Naive thymus-derived CD4-positive, alpha-beta T cell (primary cell): ENCODE data around the gene SLC26A1. TPM values are rescaled to one million over a fixed set of nuclear protein-coding genes. Genes with fewer than 3 reads are reported as not detected.

Experiments used
- ATAC-seq: fragments of 150-1000 bp; cut with Tn5 transposase; 2 replicates; pipeline ENCODE4 v1.10.0; 2021; ENCODE audit warnings: mild to moderate bottlenecking, moderate library complexity
- CTCF ChIA-PET: fragments of 350-600 bp; sonication (Branson Sonifier 250); formaldehyde crosslinking; loops from one replicate; lab custom pipeline; 2021; ENCODE audit warnings: antibody characterized with exemption; lab: Charles Lee
- POLR2A ChIA-PET: fragments of 350-600 bp; sonication (Branson Sonifier 250); formaldehyde crosslinking; loops from one replicate; lab custom pipeline; 2021; ENCODE audit warnings: antibody characterized with exemption, inconsistent platforms; lab: Charles Lee
- DNase-seq, 9 donors: peaks; one replicate each; pipeline versions ENCODE4 v3.0.0 to v3.0.0-alpha.2; 2020 to 2022; ENCODE audit warnings: mixed read lengths in 1 of 9
- H3K27ac ChIP-seq: one replicate; pipeline ENCODE4 v1.7.0; 2013; ENCODE audit warnings: mild to moderate bottlenecking, low read depth, low read length, moderate library complexity
- H3K27me3 ChIP-seq, 2 donors: one replicate each; pipeline ENCODE4 v1.7.0; 2013; ENCODE audit warnings: low read length in 2 of 2, mild to moderate bottlenecking in 2 of 2, moderate library complexity in 2 of 2; ENCODE audit not compliant: control insufficient read depth in 2 of 2, insufficient read depth in 2 of 2
- H3K36me3 ChIP-seq, 3 experiments: 1 replicate in 2 of 3; 2 replicates in 1 of 3; pipeline ENCODE4 v1.7.0; 2013; ENCODE audit warnings: low read length in 3 of 3, mild to moderate bottlenecking in 3 of 3, moderate library complexity in 1 of 3; ENCODE audit not compliant: insufficient read depth in 3 of 3, control insufficient read depth in 2 of 3
- H3K4me1 ChIP-seq, 2 donors: one replicate each; pipeline ENCODE4 v1.7.0; 2013; ENCODE audit warnings: low read length in 2 of 2, mild to moderate bottlenecking in 2 of 2, moderate library complexity in 1 of 2; ENCODE audit not compliant: control insufficient read depth in 2 of 2, insufficient read depth in 2 of 2
- H3K4me3 ChIP-seq: 2 replicates; pipeline ENCODE4 v1.7.0; 2013; ENCODE audit warnings: mild to moderate bottlenecking, low read length
- H3K9me3 ChIP-seq, 3 experiments: 1 replicate in 2 of 3; 2 replicates in 1 of 3; pipeline ENCODE4 v1.7.0; 2013; ENCODE audit warnings: low read length in 3 of 3; ENCODE audit not compliant: control insufficient read depth in 2 of 3
- H3K27ac Mint-ChIP-seq, 9 donors: one replicate each; pipeline ENCODE4 v1.8.0; 2020 to 2022; ENCODE audit warnings: mixed read lengths in 9 of 9, mild to moderate bottlenecking in 8 of 9, moderate library complexity in 5 of 9, inconsistent platforms in 2 of 9
- H3K27me3 Mint-ChIP-seq, 5 donors: one replicate each; pipeline ENCODE4 v1.8.0; 2021 to 2022; ENCODE audit warnings: mixed read lengths in 5 of 5, mild to moderate bottlenecking in 1 of 5
- H3K36me3 Mint-ChIP-seq, 5 donors: one replicate each; pipeline ENCODE4 v1.8.0; 2020 to 2022; ENCODE audit warnings: mixed read lengths in 5 of 5, mild to moderate bottlenecking in 3 of 5, inconsistent platforms in 1 of 5
- H3K4me1 Mint-ChIP-seq, 7 donors: one replicate each; pipeline ENCODE4 v1.8.0; 2020 to 2022; ENCODE audit warnings: mixed read lengths in 7 of 7, mild to moderate bottlenecking in 3 of 7, inconsistent platforms in 1 of 7
- H3K4me3 Mint-ChIP-seq, 10 donors: one replicate each; pipeline ENCODE4 v1.8.0; 2020 to 2022; ENCODE audit warnings: mild to moderate bottlenecking in 10 of 10, mixed read lengths in 10 of 10, moderate library complexity in 6 of 10, inconsistent platforms in 2 of 10
- H3K9me3 Mint-ChIP-seq, 11 donors: one replicate each; pipeline ENCODE4 v1.8.0; 2020 to 2022; ENCODE audit warnings: mixed read lengths in 11 of 11, mild to moderate bottlenecking in 4 of 11, inconsistent platforms in 1 of 11, moderate library complexity in 1 of 11
- intact Hi-C, 2 donors: fragments of 100-400 bp; cut with micrococcal nuclease; formaldehyde crosslinking; loops; one replicate each; pipeline ENCODE4 v1.15.1; 2023
- polyA plus RNA-seq, 2 donors: library from polyadenylated mRNA; unstranded; fragments of 300-500 nt; fragmentation: Illumina TruSeq; gene quantifications; one replicate each; pipeline ENCODE4 v1.2.3, GENCODE V29; 2021
- total RNA-seq, 6 experiments: library from RNA in 5 of 6; stranded (reverse) in 5 of 6; gene quantifications; 1 replicate in 5 of 6; 2 replicates in 1 of 6; pipeline ENCODE4 v1.2.3 and lab custom pipeline; 2021 to 2026

Gene SLC26A1
- total and polyA plus RNA-seq, 7 experiments from 2014 or later: 0.16 to 2.3 (median 1.1) TPM; not detected in 2

GRCh38 chr4:1003271-1004070, 10.3 kb upstream of the SLC26A1 start:
- no peaks in the 10 kb centered on the region for H3K36me3 ChIP-seq

GRCh38 chr4:1002631-1003251, 9.5 kb upstream of the SLC26A1 start:
- H3K27me3 ChIP-seq: peaks cover 3 to 16% of the 10 kb centered on the region in 2 donors
- Mint-ChIP-seq H3K9me3 (peaks cover 0 to 5% (median 0%) of the 10 kb centered on the region in 11 donors), H3K36me3 (peaks cover 0 to 3% (median 0%) of the 10 kb centered on the region in 5 donors), H3K4me3 (peak overlapping the region in 1 of 10 donors; percentile 60), H3K4me1 (peaks cover 0 to 17% (median 12%) of the 10 kb centered on the region in 7 donors), H3K27ac (no peak overlapping the region), H3K27me3 (peaks cover 35 to 55% (median 42%) of the 10 kb centered on the region in 5 donors)
- no peaks in the 10 kb centered on the region for H3K9me3 ChIP-seq
- CTCF ChIA-PET: no interaction called here
- no peak for DNase-seq
- H3K36me3 ChIP-seq: no peaks in the 10 kb centered on the region
- intact Hi-C loops: no loop called here
- ATAC-seq: no peak
- POLR2A ChIA-PET: no interaction called here
- peaks cover 0 to 6% of the 10 kb centered on the region in 2 donors for H3K4me1 ChIP-seq
- no peak overlapping the region for H3K27ac ChIP-seq
- H3K4me3 ChIP-seq: no peak overlapping the region

More at GRCh38 chr4:1003271-1004070, 10.3 kb upstream of the SLC26A1 start:
- DNase-seq: no peak
- Histone ChIP-seq H3K4me1 (peaks cover 0 to under 1% of the 10 kb centered on the region in 2 donors), H3K9me3 (no peaks in the 10 kb centered on the region), H3K27me3 (peaks cover 0 to 8% of the 10 kb centered on the region in 2 donors), H3K27ac (no peak overlapping the region), H3K4me3 (no peak overlapping the region)
- peak overlapping the region in 3 of 10 donors; percentile 12 to 60 (median 23) for H3K4me3 Mint-ChIP-seq
- peaks cover 0 to 3% (median 0%) of the 10 kb centered on the region in 5 donors for H3K36me3 Mint-ChIP-seq
- intact Hi-C loops: no loop called here
- ATAC-seq: no peak
- H3K27ac Mint-ChIP-seq: no peak overlapping the region
- POLR2A ChIA-PET: no interaction called here
- peaks cover 0 to 10% (median 7%) of the 10 kb centered on the region in 7 donors for H3K4me1 Mint-ChIP-seq
- peaks cover 39 to 55% (median 43%) of the 10 kb centered on the region in 5 donors for H3K27me3 Mint-ChIP-seq
- peaks cover 0 to 5% (median 1%) of the 10 kb centered on the region in 11 donors for H3K9me3 Mint-ChIP-seq
- CTCF ChIA-PET: interaction anchor here (0.6 kb wide), 1 partner anchor 264 kb away, joined by 3 read pairs; no protein-coding TSS in a partner anchor

GRCh38 chr4:1002131-1002630, 9.0 kb upstream of the SLC26A1 start:
- Mint-ChIP-seq H3K36me3 (peaks cover 0 to 3% (median 0%) of the 10 kb centered on the region in 5 donors), H3K4me1 (peaks cover 0 to 18% (median 12%) of the 10 kb centered on the region in 7 donors), H3K27me3 (peaks cover 29 to 51% (median 39%) of the 10 kb centered on the region in 5 donors), H3K27ac (no peak overlapping the region), H3K4me3 (peak overlapping the region in 2 of 10 donors; percentile 5 to 36), H3K9me3 (peaks cover 0 to 5% (median 0%) of the 10 kb centered on the region in 11 donors)
- no peak overlapping the region for H3K27ac ChIP-seq
- no peak overlapping the region for H3K4me3 ChIP-seq
- ChIA-PET CTCF (no interaction called here), POLR2A (no interaction called here)
- H3K27me3 ChIP-seq: peaks cover 3 to 16% of the 10 kb centered on the region in 2 donors
- H3K4me1 ChIP-seq: peaks cover 0 to 9% of the 10 kb centered on the region in 2 donors
- H3K36me3 ChIP-seq: no peaks in the 10 kb centered on the region
- DNase-seq (peak in 1 of 9 donors; percentile 20), ATAC-seq (peak; percentile 26)
- no peaks in the 10 kb centered on the region for H3K9me3 ChIP-seq
- intact Hi-C loops: no loop called here

- no peak for ATAC-seq
- intact Hi-C loops: no loop called here
- ChIA-PET CTCF (no interaction called here), POLR2A (no interaction called here)
- Mint-ChIP-seq H3K4me3 (peak overlapping the region in 2 of 10 donors; percentile 5 to 36), H3K27me3 (peaks cover 24 to 50% (median 34%) of the 10 kb centered on the region in 5 donors), H3K9me3 (peaks cover 0 to 5% (median 0%) of the 10 kb centered on the region in 11 donors), H3K4me1 (peaks cover 0 to 15% (median 13%) of the 10 kb centered on the region in 7 donors), H3K27ac (no peak overlapping the region), H3K36me3 (peaks cover 0 to 3% (median 0%) of the 10 kb centered on the region in 5 donors)
- H3K36me3 ChIP-seq: no peaks in the 10 kb centered on the region
- H3K9me3 ChIP-seq: no peaks in the 10 kb centered on the region
- H3K27ac ChIP-seq: no peak overlapping the region
- H3K27me3 ChIP-seq: peaks cover 3 to 16% of the 10 kb centered on the region in 2 donors
- H3K4me3 ChIP-seq: no peak overlapping the region
- peaks cover 0 to 9% of the 10 kb centered on the region in 2 donors for H3K4me1 ChIP-seq
- DNase-seq: no peak
Observed at GRCh38 chr4:1001561-1002130, 8.4 kb upstream of the SLC26A1 start.

- CTCF ChIA-PET: no interaction called here
Observed at GRCh38 chr4:1000686-1001260, 7.6 kb upstream of the SLC26A1 start.

GRCh38 chr4:999882-1000425, 6.8 kb upstream of the SLC26A1 start:
- Mint-ChIP-seq H3K27ac (no peak overlapping the region), H3K36me3 (no peaks in the 10 kb centered on the region), H3K4me3 (peak overlapping the region in 1 of 10 donors; percentile 14), H3K9me3 (peaks cover 0 to 2% (median 0%) of the 10 kb centered on the region in 11 donors), H3K4me1 (peaks cover 0 to 15% (median 13%) of the 10 kb centered on the region in 7 donors), H3K27me3 (peaks cover 15 to 50% (median 28%) of the 10 kb centered on the region in 5 donors)
- intact Hi-C loops: no loop called here
- H3K27ac ChIP-seq: no peak overlapping the region
- DNase-seq (no peak), ATAC-seq (no peak)
- no peak overlapping the region for H3K4me3 ChIP-seq
- no peaks in the 10 kb centered on the region for H3K36me3 ChIP-seq
- H3K27me3 ChIP-seq: peaks cover 3 to 11% of the 10 kb centered on the region in 2 donors
- CTCF ChIA-PET: no interaction called here
- no peaks in the 10 kb centered on the region for H3K9me3 ChIP-seq
- peaks cover 0 to 9% of the 10 kb centered on the region in 2 donors for H3K4me1 ChIP-seq
- POLR2A ChIA-PET: no interaction called here

More at GRCh38 chr4:1000686-1001260, 7.6 kb upstream of the SLC26A1 start:
- Histone ChIP-seq H3K4me1 (peaks cover 0 to 9% of the 10 kb centered on the region in 2 donors), H3K27me3 (peaks cover 3 to 16% of the 10 kb centered on the region in 2 donors), H3K9me3 (no peaks in the 10 kb centered on the region), H3K27ac (no peak overlapping the region), H3K36me3 (no peaks in the 10 kb centered on the region), H3K4me3 (no peak overlapping the region)
- POLR2A ChIA-PET: no interaction called here
- peak overlapping the region in 1 of 10 donors; percentile 14 for H3K4me3 Mint-ChIP-seq
- intact Hi-C loops: no loop called here
- H3K36me3 Mint-ChIP-seq: no peaks in the 10 kb centered on the region
- DNase-seq (no peak), ATAC-seq (no peak)
- peaks cover 0 to 15% (median 13%) of the 10 kb centered on the region in 7 donors for H3K4me1 Mint-ChIP-seq
- no peak overlapping the region for H3K27ac Mint-ChIP-seq
- peaks cover 0 to 5% (median 0%) of the 10 kb centered on the region in 11 donors for H3K9me3 Mint-ChIP-seq
- H3K27me3 Mint-ChIP-seq: peaks cover 18 to 52% (median 32%) of the 10 kb centered on the region in 5 donors
